Measurements from ENCODE around the gene PHLDB1.

- TF ChIP-seq FOXM1 (IDR thresholded peaks at IDR 0.05; ENCODE audit: borderline replicate concordance, low read depth) (no peak), YY1 (IDR thresholded peaks at IDR 0.05; ENCODE audit: low read depth) (no peak)
Measured at GRCh38 chr11:118618991-118619375, 11.6 kb downstream of the PHLDB1 start.
